ENCODE data around the gene GIT2. TPM values are rescaled to one million over a fixed set of nuclear protein-coding genes. Genes with fewer than 3 reads are reported as not detected.

The GIT2 gene
- total RNA-seq: 19.4 and 25.3 TPM in 2 replicates

GRCh38 chr12:109995686-109996482, at the start of gene GIT2:
TSS of gene GIT2 (minus strand) at chr12:109996368. CDS start at chr12:109996224, 144 bp downstream.

GRCh38 chr12:109998904-109999648, 2.9 kb upstream of the GIT2 start, which contains the start of gene ANKRD13A:
TSS of gene ANKRD13A (plus strand) at chr12:109999430. CDS start at chr12:109999689, 259 bp downstream.

GRCh38 chr12:109899783-109900751, 96.1 kb downstream of the GIT2 start, which contains the start of gene TCHP:
TSS of gene TCHP (plus strand) at chr12:109900274. CDS start at chr12:109903027, 2,753 bp downstream.

GRCh38 chr12:109880043-109880931, 115.9 kb downstream of the GIT2 start, which contains the start of gene GLTP:
TSS of gene GLTP (minus strand) at chr12:109880541. CDS start at chr12:109880374, 167 bp downstream.

Other genes with a start within 250 kb of the GIT2 start
- gene TRPV4, start 163.0 kb downstream of the GIT2 start, total RNA-seq: 0.65 and 1.1 TPM in 2 replicates
- 39.2 and 67.1 TPM in 2 replicates for gene GLTP, start 115.8 kb downstream of the GIT2 start, total RNA-seq
- gene TCHP, start 96.1 kb downstream of the GIT2 start, total RNA-seq: 5.8 and 8.3 TPM in 2 replicates
- 67.2 and 80.8 TPM in 2 replicates for gene ANKRD13A, start 3.1 kb upstream of the GIT2 start, total RNA-seq
- 7.6 and 12.5 TPM in 2 replicates for gene C12orf76, start 52.2 kb upstream of the GIT2 start, total RNA-seq
- gene IFT81, start 128.0 kb upstream of the GIT2 start, total RNA-seq: 3.9 and 6.7 TPM in 2 replicates

All from cardiac atrium fibroblast (primary cell).